ENCODE results near the gene HAGHL. TPM values are rescaled to one million over a fixed set of nuclear protein-coding genes. Genes with fewer than 3 reads are reported as not detected.
A peak's percentile ranks its signal among the peaks of the same experiment; 100 is the strongest.

Gene HAGHL
- total RNA-seq, 1 experiment from 2014 or later: 2.5 TPM

DNA sequence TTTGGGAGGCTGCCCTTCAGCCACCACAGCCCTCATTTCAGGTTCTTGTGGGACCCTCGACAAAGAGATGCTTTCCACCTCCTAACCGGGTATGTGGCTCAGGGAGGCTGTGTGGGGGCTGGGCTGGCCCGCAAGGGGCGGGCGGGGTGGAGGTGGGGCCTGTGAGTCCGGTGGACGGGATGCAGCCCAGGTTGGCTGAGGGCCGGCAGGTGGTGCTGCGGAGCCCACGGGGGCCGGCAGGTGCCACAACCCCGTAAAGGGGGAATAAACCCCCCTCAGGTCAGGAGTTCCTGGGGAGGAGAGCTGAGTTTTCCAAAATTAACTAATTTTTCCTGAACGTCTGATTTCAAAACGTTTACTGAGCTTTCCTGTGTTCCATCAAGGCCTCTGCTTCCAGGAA lies 18.8 kb downstream of the HAGHL start:
- ChIA-PET CTCF (interaction anchor here (0.6 to 0.7 kb wide), 2 partner anchors 29 to 312 kb away, joined by 3 to 5 read pairs; no protein-coding TSS in a partner anchor), POLR2A (ENCODE audit: low non-redundant PET) (no interaction called here)
- Histone ChIP-seq H3K4me3 (ENCODE audit: low read depth, low read length, poor library complexity, severe bottlenecking) (no peak overlapping the region), H3K27me3 (replicated peaks; ENCODE audit: insufficient read depth, low read depth, low read length, poor library complexity) (no peaks in the 10 kb centered on the region), H3K36me3 (ENCODE audit: insufficient read depth, low read length, poor library complexity, severe bottlenecking) (no peaks in the 10 kb centered on the region), H3K9me3 (ENCODE audit: low read depth, low read length, poor library complexity, severe bottlenecking) (no peaks in the 10 kb centered on the region), H3K27ac (ENCODE audit: low read depth, low read length, poor library complexity, severe bottlenecking) (no peak overlapping the region), H3K4me1 (ENCODE audit: insufficient read depth, low read length, poor library complexity, severe bottlenecking) (no peaks in the 10 kb centered on the region)
- intact Hi-C loops (cut with micrococcal nuclease; ENCODE audit: unreplicated experiment): no loop called here
- TF ChIP-seq EZH2 (IDR thresholded peaks at IDR 0.05; ENCODE audit: borderline replicate concordance, low read depth, low read length, poor library complexity, severe bottlenecking): no peak
- TF ChIP-seq, protein P1, sequence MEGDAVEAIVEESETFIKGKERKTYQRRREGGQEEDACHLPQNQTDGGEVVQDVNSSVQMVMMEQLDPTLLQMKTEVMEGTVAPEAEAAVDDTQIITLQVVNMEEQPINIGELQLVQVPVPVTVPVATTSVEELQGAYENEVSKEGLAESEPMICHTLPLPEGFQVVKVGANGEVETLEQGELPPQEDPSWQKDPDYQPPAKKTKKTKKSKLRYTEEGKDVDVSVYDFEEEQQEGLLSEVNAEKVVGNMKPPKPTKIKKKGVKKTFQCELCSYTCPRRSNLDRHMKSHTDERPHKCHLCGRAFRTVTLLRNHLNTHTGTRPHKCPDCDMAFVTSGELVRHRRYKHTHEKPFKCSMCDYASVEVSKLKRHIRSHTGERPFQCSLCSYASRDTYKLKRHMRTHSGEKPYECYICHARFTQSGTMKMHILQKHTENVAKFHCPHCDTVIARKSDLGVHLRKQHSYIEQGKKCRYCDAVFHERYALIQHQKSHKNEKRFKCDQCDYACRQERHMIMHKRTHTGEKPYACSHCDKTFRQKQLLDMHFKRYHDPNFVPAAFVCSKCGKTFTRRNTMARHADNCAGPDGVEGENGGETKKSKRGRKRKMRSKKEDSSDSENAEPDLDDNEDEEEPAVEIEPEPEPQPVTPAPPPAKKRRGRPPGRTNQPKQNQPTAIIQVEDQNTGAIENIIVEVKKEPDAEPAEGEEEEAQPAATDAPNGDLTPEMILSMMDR (conservative IDR thresholded peaks at IDR 0.05; ENCODE audit: low read depth, low read length): peak; percentile 36; the same call in 1 of the 2 replicates
- BruUV-seq (replicated peaks): no TSS peak
- no peak for DNase-seq (ENCODE audit: low spot score)

- DNase-seq (ENCODE audit: low spot score): no peak
- CTCF ChIA-PET: no interaction called here
- BruUV-seq (replicated peaks): no TSS peak
These were observed 19.7 kb downstream of the HAGHL start for GRCh38 chr16:746637-747036.

GRCh38 chr16:747978-748746 lies 21.3 kb downstream of the HAGHL start:
- ChIA-PET CTCF (no interaction called here), POLR2A (ENCODE audit: low non-redundant PET) (no interaction called here)
- H3K4me3 ChIP-seq (ENCODE audit: low read depth, low read length, poor library complexity, severe bottlenecking): no peak overlapping the region
- H3K27ac ChIP-seq (ENCODE audit: low read depth, low read length, poor library complexity, severe bottlenecking): no peak overlapping the region
- no peaks in the 10 kb centered on the region for H3K9me3 ChIP-seq (ENCODE audit: low read depth, low read length, poor library complexity, severe bottlenecking)
- DNase-seq (ENCODE audit: low spot score): no peak
- no peaks in the 10 kb centered on the region for H3K36me3 ChIP-seq (ENCODE audit: insufficient read depth, low read length, poor library complexity, severe bottlenecking)
- no TSS peak for BruUV-seq (replicated peaks)
- no peaks in the 10 kb centered on the region for H3K4me1 ChIP-seq (ENCODE audit: insufficient read depth, low read length, poor library complexity, severe bottlenecking)
- intact Hi-C loops (cut with micrococcal nuclease; ENCODE audit: unreplicated experiment): no loop called here
- H3K27me3 ChIP-seq (replicated peaks; ENCODE audit: insufficient read depth, low read depth, low read length, poor library complexity): no peaks in the 10 kb centered on the region
- no peak for TF ChIP-seq EZH2 (IDR thresholded peaks at IDR 0.05; ENCODE audit: borderline replicate concordance, low read depth, low read length, poor library complexity, severe bottlenecking)
- TF ChIP-seq, protein P1 (conservative IDR thresholded peaks at IDR 0.05; ENCODE audit: low read depth, low read length): no peak

More at GRCh38 chr16:746637-747036, 19.7 kb downstream of the HAGHL start:
- H3K4me3 ChIP-seq (ENCODE audit: low read depth, low read length, poor library complexity, severe bottlenecking): no peak overlapping the region
- no peak overlapping the region for H3K27ac ChIP-seq (ENCODE audit: low read depth, low read length, poor library complexity, severe bottlenecking)
- H3K27me3 ChIP-seq (replicated peaks; ENCODE audit: insufficient read depth, low read depth, low read length, poor library complexity): no peaks in the 10 kb centered on the region
- POLR2A ChIA-PET (ENCODE audit: low non-redundant PET): no interaction called here
- no peaks in the 10 kb centered on the region for H3K36me3 ChIP-seq (ENCODE audit: insufficient read depth, low read length, poor library complexity, severe bottlenecking)
- H3K9me3 ChIP-seq (ENCODE audit: low read depth, low read length, poor library complexity, severe bottlenecking): no peaks in the 10 kb centered on the region
- intact Hi-C loops (cut with micrococcal nuclease; ENCODE audit: unreplicated experiment): no loop called here
- TF ChIP-seq, protein P1 (conservative IDR thresholded peaks at IDR 0.05; ENCODE audit: low read depth, low read length): no peak
- no peak for TF ChIP-seq EZH2 (IDR thresholded peaks at IDR 0.05; ENCODE audit: borderline replicate concordance, low read depth, low read length, poor library complexity, severe bottlenecking)
- H3K4me1 ChIP-seq (ENCODE audit: insufficient read depth, low read length, poor library complexity, severe bottlenecking): no peaks in the 10 kb centered on the region

Data from A673 (cell line).